SK-N-SH (cell line): ENCODE measurements around the gene TCEAL9. TPM values are rescaled to one million over a fixed set of nuclear protein-coding genes. Genes with fewer than 3 reads are reported as not detected.
A peak's percentile ranks its signal among the peaks of the same experiment; 100 is the strongest.

Source experiments
- CTCF ChIA-PET: fragments of 300-600, 350-600 bp; formaldehyde crosslinking; extraction: SDS; loops from one replicate; lab custom pipeline; 2021; lab: Yijun Ruan, JAX
- POLR2A ChIA-PET: fragments of 350-600 bp; sonication (Branson Sonifier 250); formaldehyde crosslinking; extraction: SDS; loops from one replicate; lab custom pipeline; 2020; ENCODE audit warnings: antibody characterized with exemption, inconsistent platforms; lab: Yijun Ruan, JAX
- DNase-seq: peaks from one replicate; pipeline ENCODE4 v3.0.0; 2012
- H2AFZ ChIP-seq: fragments of 200-600 bp; sonication (generic); 2 replicates; pipeline ENCODE4 v1.8.1; 2016; ENCODE audit warnings: antibody characterized with exemption, mild to moderate bottlenecking, low read depth
- H3F3A ChIP-seq: fragments of 200-600 bp; sonication (generic); replicated peaks from 2 replicates; pipeline ENCODE3; 2016; ENCODE audit warnings: antibody characterized with exemption, mild to moderate bottlenecking; ENCODE audit not compliant: insufficient read depth
- H3K27ac ChIP-seq, 2 experiments: fragments of 200-500 bp in 1 of 2; fragments of 200-600 bp in 1 of 2; sonication (Bioruptor generic) in 1 of 2; sonication (generic), shearing (Covaris generic) in 1 of 2; 2 replicates each; pipeline versions ENCODE4 v1.5.1 to v1.6.1; 2014 to 2016; ENCODE audit warnings: low read depth in 2 of 2, inconsistent platforms in 1 of 2, low read length in 1 of 2, mild to moderate bottlenecking in 1 of 2, mixed read lengths in 1 of 2
- H3K27me3 ChIP-seq: fragments of 200-600 bp; sonication (generic), shearing (Covaris generic); 2 replicates; pipeline ENCODE4 v1.6.1; 2016; ENCODE audit warnings: mixed run types; ENCODE audit not compliant: insufficient read depth
- H3K36me3 ChIP-seq, 2 experiments: fragments of 200-500 bp in 1 of 2; fragments of 200-600 bp in 1 of 2; sonication (Bioruptor generic) in 1 of 2; sonication (generic) in 1 of 2; replicated peaks in 1 of 2; 2 replicates each; pipeline versions ENCODE3 to v1.5.1; 2014 to 2016; ENCODE audit warnings: low read length in 1 of 2, mild to moderate bottlenecking in 1 of 2; ENCODE audit not compliant: insufficient read depth in 2 of 2, control insufficient read depth in 1 of 2
- H3K4me1 ChIP-seq, 2 experiments: fragments of 200-500 bp in 1 of 2; fragments of 200-600 bp in 1 of 2; sonication (Bioruptor generic) in 1 of 2; sonication (generic), shearing (Covaris generic) in 1 of 2; 2 replicates each; pipeline versions ENCODE4 v1.5.1 to v1.6.1; 2014 to 2016; ENCODE audit warnings: low read depth in 1 of 2, low read length in 1 of 2, mixed run types in 1 of 2; ENCODE audit not compliant: insufficient read depth in 2 of 2, control insufficient read depth in 1 of 2
- H3K4me2 ChIP-seq: fragments of 200-600 bp; sonication (generic), shearing (Covaris generic); 2 replicates; pipeline ENCODE4 v1.6.1; 2017; ENCODE audit warnings: mixed run types
- H3K4me3 ChIP-seq, 2 experiments: fragments of 200-500 bp in 1 of 2; fragments of 200-600 bp in 1 of 2; sonication (Bioruptor generic) in 1 of 2; sonication (generic), shearing (Covaris generic) in 1 of 2; 2 replicates each; pipeline versions ENCODE4 v1.5.1 to v1.8.1; 2014 to 2016; ENCODE audit warnings: low read depth in 2 of 2, inconsistent platforms in 1 of 2, low read length in 1 of 2, mild to moderate bottlenecking in 1 of 2, mixed read lengths in 1 of 2, moderate library complexity in 1 of 2
- H3K79me2 ChIP-seq: fragments of 200-600 bp; sonication (generic); 2 replicates; pipeline ENCODE4 v1.8.1; 2017; ENCODE audit warnings: mild to moderate bottlenecking; ENCODE audit not compliant: insufficient read depth
- H3K9ac ChIP-seq: fragments of 200-600 bp; sonication (generic); 2 replicates; pipeline ENCODE4 v1.6.1; 2017; ENCODE audit warnings: mixed run types
- H3K9me2 ChIP-seq: fragments of 200-600 bp; sonication (generic); 2 replicates; pipeline ENCODE4 v1.6.1; 2017; ENCODE audit warnings: mixed run types
- H3K9me3 ChIP-seq: fragments of 200-600 bp; sonication (generic); 2 replicates; pipeline ENCODE4 v1.6.1; 2017; ENCODE audit warnings: mixed run types, mild to moderate bottlenecking, moderate library complexity
- H4K20me1 ChIP-seq: fragments of 200-600 bp; sonication (generic); 2 replicates; pipeline ENCODE4 v1.6.1; 2017; ENCODE audit warnings: mild to moderate bottlenecking, mixed run types; ENCODE audit not compliant: insufficient read depth
- FOXJ3 ChIP-seq: sonication (generic); formaldehyde crosslinking; IDR thresholded peaks from 2 replicates; pipeline ENCODE4 v1.5.1; 2020; ENCODE audit warnings: mild to moderate bottlenecking, missing genetic modification reagents
- JUND ChIP-seq: IDR thresholded peaks from 2 replicates; pipeline ENCODE4 v1.4.0; 2012
- MXI1 ChIP-seq: IDR thresholded peaks from 2 replicates; pipeline ENCODE4 v1.6.1; 2012; ENCODE audit warnings: mild to moderate bottlenecking, low read depth, low read length, improper control_type of control experiment
- NFIC ChIP-seq: IDR thresholded peaks from 2 replicates; pipeline ENCODE4 v1.4.0; 2012; ENCODE audit warnings: borderline replicate concordance
- PBX3 ChIP-seq: IDR thresholded peaks from 2 replicates; pipeline ENCODE4; 2012
- POLR2AphosphoS5 ChIP-seq: IDR thresholded peaks from 2 replicates; pipeline ENCODE4 v1.6.1; 2012; ENCODE audit warnings: low read depth, low read length
- RXRA ChIP-seq: IDR thresholded peaks from 2 replicates; pipeline ENCODE4 v1.4.0; 2012; ENCODE audit warnings: low read depth, mild to moderate bottlenecking, borderline replicate concordance
- TCF12 ChIP-seq: IDR thresholded peaks from 2 replicates; pipeline ENCODE4 v1.4.0; 2012
- TEAD4 ChIP-seq: IDR thresholded peaks from 2 replicates; pipeline ENCODE4 v1.4.0; 2012; ENCODE audit warnings: mild to moderate bottlenecking, borderline replicate concordance; ENCODE audit not compliant: insufficient read depth
- USF1 ChIP-seq: IDR thresholded peaks from 2 replicates; pipeline ENCODE4 v1.4.0; 2012; ENCODE audit warnings: low read depth, borderline replicate concordance
- USF2 ChIP-seq: fragments of 150-350 bp; IDR thresholded peaks from 2 replicates; pipeline ENCODE4 v1.6.1; 2017; ENCODE audit warnings: antibody characterized with exemption, low read length, low read depth, borderline replicate concordance
- WGBS: methylation state at CpG from one replicate; pipeline ENCODE4 v1.1.6; 2017; ENCODE audit warnings: low lambda C conversion rate; 5-methylcytosine and 5-hydroxymethylcytosine counted together
- polyA plus RNA-seq, 3 experiments: library from polyadenylated mRNA; depleted of rRNA; stranded (reverse); fragments of >200 nt; gene quantifications; 2 replicates each; pipeline ENCODE4 v1.2.3, GENCODE V29; 2012
- TF ChIP-seq, protein P1 (sequence below): IDR thresholded peaks from 2 replicates; pipeline ENCODE4 v1.4.0; 2012; ENCODE audit warnings: low read depth, borderline replicate concordance

TCEAL9 gene
- polyA plus RNA-seq, 1 of the 3 experiments (the other 2 are of a cell fraction) = 27.7 TPM

DNA sequence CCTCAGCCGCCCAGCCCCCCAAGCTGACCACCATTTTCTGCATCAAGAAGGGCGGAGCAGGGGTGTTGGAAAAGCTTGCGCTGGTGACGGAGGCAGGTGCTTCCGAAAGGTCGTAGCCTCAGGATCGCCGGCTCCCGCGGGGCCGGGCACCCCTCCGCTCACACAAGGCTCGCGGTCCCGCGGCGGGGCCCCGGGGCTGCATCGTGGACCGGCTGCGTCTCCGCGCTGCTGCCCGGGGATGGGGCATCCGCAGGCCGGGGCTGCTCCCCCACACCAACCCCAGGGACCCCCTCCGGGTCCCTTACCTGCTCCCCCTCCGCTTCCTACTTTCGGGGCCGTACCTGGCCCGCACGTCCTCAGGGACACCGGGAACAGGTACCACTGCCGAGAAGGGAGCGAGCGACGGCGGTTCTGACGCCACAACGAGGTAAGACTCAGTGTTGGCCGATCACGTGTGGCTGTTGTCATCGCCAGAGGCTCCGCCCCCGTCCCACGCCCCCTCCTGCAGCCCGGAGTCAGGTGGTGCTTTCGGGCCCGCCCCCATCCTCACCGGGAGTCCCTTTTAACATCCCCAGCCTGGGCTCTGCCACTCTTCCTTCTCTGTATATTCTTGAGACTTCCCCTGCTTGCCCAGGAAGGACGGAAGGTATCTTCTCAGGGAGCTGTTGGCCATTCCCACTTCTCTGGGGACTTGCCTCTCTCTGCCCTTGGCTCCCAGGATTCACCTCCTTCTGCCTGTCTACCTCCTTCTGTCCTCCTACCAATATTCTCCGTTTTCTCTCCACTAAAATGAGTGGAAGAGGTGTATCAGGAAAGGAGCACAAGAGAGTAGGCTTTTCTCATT lies 45.5 kb upstream of the TCEAL9 start, which contains the start of gene BEX2:
Gene BEX2 (minus strand): TSS at position 436 of the 844 bp plus-strand sequence. CDS start 1,014 bp downstream, outside the sequence.
- peak within 1 kb of the TSS; percentile 68; the same call in 1 of the 2 replicates for H3K4me2 ChIP-seq
- H3K27ac ChIP-seq = peak within 1 kb of the TSS in 1 of 2 experiments; percentile 47; a peak in 1 of 4 replicates
- peak; percentile 89 for DNase-seq
- no peaks in the 10 kb centered on the region for H3K36me3 ChIP-seq
- no peak within 1 kb of the TSS for H3K9ac ChIP-seq
- H3K4me3 ChIP-seq = peak within 1 kb of the TSS; percentile 57 to 62
- peaks cover 4% of the 10 kb centered on the region for H3K27me3 ChIP-seq
- H2AFZ ChIP-seq = peak within 1 kb of the TSS; percentile 81; the same call in 1 of the 2 replicates
- no peaks in the 10 kb centered on the region for H3K9me2 ChIP-seq
- H3K4me1 ChIP-seq = peaks cover 0 to 3% of the 10 kb centered on the region in 2 experiments; a peak in 1 of 4 replicates
- no peaks in the 10 kb centered on the region for H3K79me2 ChIP-seq
- no peaks in the 10 kb centered on the region for H3K9me3 ChIP-seq
- 9% methylated on average over 21 of the region's 52 CpGs for WGBS
- TF ChIP-seq POLR2AphosphoS5 (0 out of 2 replicates have a peak, but pooled peaks have one; percentile 34), NFIC (no peak), PBX3 (no peak), RXRA (no peak), USF2 (peak; percentile 65), TEAD4 (no peak), JUND (no peak), TCF12 (no peak), FOXJ3 (CRISPR knock-in tag) (no peak), MXI1 (peak; percentile 72), USF1 (peak; percentile 88)
- TF ChIP-seq, protein P1, sequence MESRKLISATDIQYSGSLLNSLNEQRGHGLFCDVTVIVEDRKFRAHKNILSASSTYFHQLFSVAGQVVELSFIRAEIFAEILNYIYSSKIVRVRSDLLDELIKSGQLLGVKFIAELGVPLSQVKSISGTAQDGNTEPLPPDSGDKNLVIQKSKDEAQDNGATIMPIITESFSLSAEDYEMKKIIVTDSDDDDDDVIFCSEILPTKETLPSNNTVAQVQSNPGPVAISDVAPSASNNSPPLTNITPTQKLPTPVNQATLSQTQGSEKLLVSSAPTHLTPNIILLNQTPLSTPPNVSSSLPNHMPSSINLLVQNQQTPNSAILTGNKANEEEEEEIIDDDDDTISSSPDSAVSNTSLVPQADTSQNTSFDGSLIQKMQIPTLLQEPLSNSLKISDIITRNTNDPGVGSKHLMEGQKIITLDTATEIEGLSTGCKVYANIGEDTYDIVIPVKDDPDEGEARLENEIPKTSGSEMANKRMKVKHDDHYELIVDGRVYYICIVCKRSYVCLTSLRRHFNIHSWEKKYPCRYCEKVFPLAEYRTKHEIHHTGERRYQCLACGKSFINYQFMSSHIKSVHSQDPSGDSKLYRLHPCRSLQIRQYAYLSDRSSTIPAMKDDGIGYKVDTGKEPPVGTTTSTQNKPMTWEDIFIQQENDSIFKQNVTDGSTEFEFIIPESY = no peak
- no peaks in the 10 kb centered on the region for H4K20me1 ChIP-seq
- POLR2A ChIA-PET = interaction anchor here (0.6 to 2.0 kb wide), 4 partner anchors 19 to 96 kb away, joined by 3 to 6 read pairs (median 3); partner anchors contain the start of genes BEX3, TCEAL7 and TCEAL9
- H3F3A ChIP-seq = no peaks in the 10 kb centered on the region
- CTCF ChIA-PET = no interaction called here
